ENCODE results near the gene CYP4F8. TPM values are rescaled to one million over a fixed set of nuclear protein-coding genes. Genes with fewer than 3 reads are reported as not detected.

CYP4F8 gene, protein sequence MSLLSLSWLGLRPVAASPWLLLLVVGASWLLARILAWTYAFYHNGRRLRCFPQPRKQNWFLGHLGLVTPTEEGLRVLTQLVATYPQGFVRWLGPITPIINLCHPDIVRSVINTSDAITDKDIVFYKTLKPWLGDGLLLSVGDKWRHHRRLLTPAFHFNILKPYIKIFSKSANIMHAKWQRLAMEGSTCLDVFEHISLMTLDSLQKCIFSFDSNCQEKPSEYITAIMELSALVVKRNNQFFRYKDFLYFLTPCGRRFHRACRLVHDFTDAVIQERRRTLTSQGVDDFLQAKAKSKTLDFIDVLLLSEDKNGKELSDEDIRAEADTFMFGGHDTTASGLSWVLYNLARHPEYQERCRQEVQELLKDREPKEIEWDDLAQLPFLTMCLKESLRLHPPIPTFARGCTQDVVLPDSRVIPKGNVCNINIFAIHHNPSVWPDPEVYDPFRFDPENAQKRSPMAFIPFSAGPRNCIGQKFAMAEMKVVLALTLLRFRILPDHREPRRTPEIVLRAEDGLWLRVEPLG
- polyA plus RNA-seq (2011; rRNA removed) (not detected in 2 replicates), polyA minus RNA-seq (2011; rRNA and poly(A)+ RNA removed) (not detected in 2 replicates)

DNA sequence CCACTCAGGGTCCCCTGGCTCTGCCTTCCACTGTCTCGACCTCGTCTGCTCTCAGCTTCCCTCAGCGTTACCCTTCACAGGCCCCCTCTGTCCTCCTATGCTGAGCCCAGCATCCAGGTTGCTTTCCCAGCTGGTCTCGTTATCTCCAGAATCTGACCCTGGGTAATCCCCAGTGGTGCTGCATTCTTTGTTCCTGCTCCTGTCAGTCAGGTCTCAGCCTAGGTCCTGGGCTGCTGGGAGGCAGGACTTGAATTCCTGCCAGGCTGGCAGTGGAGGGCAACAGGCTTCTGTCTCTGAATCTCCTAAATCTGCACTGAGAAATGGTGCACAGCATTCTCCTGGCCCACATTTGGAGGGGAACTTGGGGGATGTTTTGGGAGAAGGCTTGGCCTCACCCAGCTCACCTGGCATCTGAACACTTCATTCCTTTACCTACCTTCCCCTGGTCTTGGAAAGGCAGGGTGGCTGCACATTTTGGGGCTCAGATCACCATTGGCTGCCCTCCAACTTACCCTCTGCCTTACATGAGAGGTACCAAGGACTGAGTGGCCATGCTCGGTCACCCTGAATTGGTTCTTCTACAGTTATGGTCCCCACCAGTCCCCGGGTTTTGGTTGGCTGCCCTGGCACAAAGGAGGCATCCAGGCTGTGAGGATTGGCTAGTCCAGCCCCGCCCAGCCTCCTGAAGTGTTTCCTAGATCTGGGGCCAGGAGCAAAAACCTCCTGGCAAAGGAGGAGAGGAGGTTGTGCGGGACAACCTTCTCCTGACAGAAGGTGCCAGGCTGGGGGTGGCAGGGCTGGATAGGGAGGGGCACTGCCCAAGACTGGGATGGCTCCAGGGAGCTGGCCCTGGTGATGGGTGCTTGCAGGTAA is at the start of gene CYP4F8:
Gene CYP4F8, plus strand, starts transcription at position 712 of the 873 bp plus-strand sequence. CDS start 399 bp downstream, outside the sequence.
- H3K4me3 ChIP-seq (ENCODE audit: low read depth, low read length): no peak within 1 kb of the TSS
- peaks cover 8% of the 10 kb centered on the region for H3K9me3 ChIP-seq (ENCODE audit: control insufficient read depth, insufficient read depth, low read length)
- no peaks in the 10 kb centered on the region for H3K27me3 ChIP-seq (ENCODE audit: control insufficient read depth, insufficient read depth, low read length)
- no peak for TF ChIP-seq CTCF (IDR thresholded peaks at IDR 0.05; ENCODE audit: low read depth, low read length)
- DNase-seq (ENCODE audit: low read depth, low spot score): no peak
- ChIA-PET POLR2A (no interaction called here), CTCF (no interaction called here)
- no peak within 1 kb of the TSS for H3K27ac ChIP-seq (ENCODE audit: low read depth, low read length)

DNA sequence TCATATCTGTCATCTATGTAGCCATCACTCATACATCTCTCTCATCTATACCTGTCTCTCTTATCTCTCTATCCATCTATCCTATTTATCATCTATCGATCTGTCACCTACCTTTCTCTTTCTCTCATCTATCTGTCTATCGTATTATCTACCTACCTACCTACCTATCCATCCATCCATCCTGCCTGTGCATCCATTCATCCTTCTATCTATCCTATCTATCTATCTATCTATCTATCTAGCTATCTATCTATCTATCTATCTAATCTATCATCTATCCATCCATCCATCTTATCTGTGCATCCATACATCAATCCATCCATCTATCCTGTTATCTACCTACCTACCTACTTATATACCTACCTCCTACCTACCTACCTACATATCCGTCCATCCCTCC is 44.6 kb upstream of the CYP4F8 start:
- Histone ChIP-seq H3K27ac (ENCODE audit: low read depth, low read length) (no peak overlapping the region), H3K9me3 (ENCODE audit: control insufficient read depth, insufficient read depth, low read length) (no peaks in the 10 kb centered on the region), H3K4me3 (ENCODE audit: low read depth, low read length) (no peak overlapping the region), H3K27me3 (ENCODE audit: control insufficient read depth, insufficient read depth, low read length) (peaks cover 5% of the 10 kb centered on the region)
- ChIA-PET CTCF (no interaction called here), POLR2A (no interaction called here)
- DNase-seq (ENCODE audit: low read depth, low spot score): no peak
- no peak for TF ChIP-seq CTCF (IDR thresholded peaks at IDR 0.05; ENCODE audit: low read depth, low read length)

- H3K27me3 ChIP-seq (ENCODE audit: control insufficient read depth, insufficient read depth, low read length): no peaks in the 10 kb centered on the region
- ChIA-PET CTCF (no interaction called here), POLR2A (no interaction called here)
- no peak overlapping the region for H3K27ac ChIP-seq (ENCODE audit: low read depth, low read length)
- no peak for DNase-seq (ENCODE audit: low read depth, low spot score)
- no peak for TF ChIP-seq CTCF (IDR thresholded peaks at IDR 0.05; ENCODE audit: low read depth, low read length)
- no peaks in the 10 kb centered on the region for H3K9me3 ChIP-seq (ENCODE audit: control insufficient read depth, insufficient read depth, low read length)
- no peak overlapping the region for H3K4me3 ChIP-seq (ENCODE audit: low read depth, low read length)
These were observed 39.6 kb upstream of the CYP4F8 start for GRCh38 chr19:15575406-15575805.

- H3K4me3 ChIP-seq (ENCODE audit: low read depth, low read length): no peak overlapping the region
- ChIA-PET POLR2A (no interaction called here), CTCF (no interaction called here)
- H3K9me3 ChIP-seq (ENCODE audit: control insufficient read depth, insufficient read depth, low read length): no peaks in the 10 kb centered on the region
- no peak for DNase-seq (ENCODE audit: low read depth, low spot score)
- no peak for TF ChIP-seq CTCF (IDR thresholded peaks at IDR 0.05; ENCODE audit: low read depth, low read length)
- H3K27ac ChIP-seq (ENCODE audit: low read depth, low read length): no peak overlapping the region
- peaks cover 2% of the 10 kb centered on the region for H3K27me3 ChIP-seq (ENCODE audit: control insufficient read depth, insufficient read depth, low read length)
These were observed 38.4 kb upstream of the CYP4F8 start for GRCh38 chr19:15576526-15577156.

Measured in AG04450 (cell line).